ENCODE measurements around the gene SHROOM3. TPM values are rescaled to one million over a fixed set of nuclear protein-coding genes. Genes with fewer than 3 reads are reported as not detected.

Gene SHROOM3
- total and polyA plus RNA-seq, 2 donors (not counting 1 experiment from before 2014, with no cell fraction given), result 0.91 to 1.5 TPM

DNA sequence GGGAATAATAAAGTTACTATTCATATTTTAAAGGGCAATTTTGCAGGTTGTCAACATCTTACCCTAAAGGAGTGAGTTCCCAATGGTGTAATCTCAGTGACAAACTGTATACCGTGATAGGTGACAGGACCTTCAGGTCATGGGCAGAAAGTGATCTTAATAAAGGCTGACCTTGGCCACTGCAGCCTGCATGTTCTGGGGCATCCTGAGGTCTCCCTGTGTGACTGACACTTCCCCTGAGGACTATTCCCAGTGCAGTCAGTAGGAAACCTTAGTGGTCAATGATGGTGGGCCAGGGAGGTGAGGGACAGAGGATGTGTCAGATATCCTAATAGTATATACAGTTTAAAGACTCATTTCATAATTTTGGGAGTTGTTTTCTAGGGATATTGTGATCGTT, 137.2 kb downstream of the SHROOM3 start:
- H3K27ac Mint-ChIP-seq, result no peak overlapping the region
- H3K9me3 ChIP-seq (ENCODE audit: control extremely low read depth in 1 of 3, control insufficient read depth in 2 of 3, insufficient read depth in 1 of 3, low read length in 2 of 3), result no peaks in the 10 kb centered on the region
- H3K27me3 Mint-ChIP-seq, result peaks cover 6% of the 10 kb centered on the region
- H3K4me3 ChIP-seq (ENCODE audit: control extremely low read depth in 1 of 5, extremely low read depth in 1 of 5, insufficient read depth in 1 of 5, low read depth in 2 of 5, low read length in 4 of 5), result no peak overlapping the region
- no peaks in the 10 kb centered on the region for H3K36me3 ChIP-seq (replicated peaks in 1 of 2; ENCODE audit: control extremely low read depth in 1 of 2, control insufficient read depth in 1 of 2, extremely low read depth in 1 of 2, insufficient read depth in 2 of 2, low read length in 1 of 2)
- no peak for ATAC-seq (ENCODE audit: low read depth)
- no peak overlapping the region for H3K4me3 Mint-ChIP-seq
- no peak overlapping the region for H3K9ac ChIP-seq (ENCODE audit: low read length)
- no peak overlapping the region for H3K27ac ChIP-seq (ENCODE audit: low read length in 2 of 2)
- no peak for DNase-seq
- no peak overlapping the region for H3K4me2 ChIP-seq (replicated peaks; ENCODE audit: low read depth, low read length, poor library complexity, severe bottlenecking)
- no peaks in the 10 kb centered on the region for H3K27me3 ChIP-seq (replicated peaks in 1 of 4; ENCODE audit: control extremely low read depth in 1 of 4, control insufficient read depth in 3 of 4, insufficient read depth in 4 of 4, low read length in 3 of 4)
- no peak overlapping the region for H2AFZ ChIP-seq (ENCODE audit: insufficient read depth, low read depth, low read length, poor library complexity, severe bottlenecking)
- WGBS (ENCODE audit: insufficient coverage), result 100% methylated on average over 1 of the region's 2 CpGs
- no peaks in the 10 kb centered on the region for H3K4me1 ChIP-seq (ENCODE audit: control insufficient read depth in 2 of 2, insufficient read depth in 2 of 2, low read length in 2 of 2)
- no peaks in the 10 kb centered on the region for H3K79me2 ChIP-seq (ENCODE audit: control insufficient read depth, insufficient read depth, low read length)
- intact Hi-C loops (cut with micrococcal nuclease), result no loop called here
- no peaks in the 10 kb centered on the region for H3K4me1 Mint-ChIP-seq
- ChIA-PET POLR2A (no interaction called here), CTCF (no interaction called here)
- TF ChIP-seq CTCF (IDR thresholded peaks at IDR 0.05) (no peak), EZH2 (IDR thresholded peaks at IDR 0.05; ENCODE audit: borderline replicate concordance, insufficient read depth, low read depth, low read length, poor library complexity, severe bottlenecking) (no peak)
- no peaks in the 10 kb centered on the region for H3K9me3 Mint-ChIP-seq (ENCODE audit: insufficient read depth)
- H4K20me1 ChIP-seq (ENCODE audit: control insufficient read depth, insufficient read depth, low read length, poor library complexity, severe bottlenecking), result no peaks in the 10 kb centered on the region

GRCh38 chr4:76576824-76577223, 141.8 kb downstream of the SHROOM3 start:
- POLR2A ChIA-PET, result no interaction called here
- Histone ChIP-seq H3K4me3 (ENCODE audit: control extremely low read depth in 1 of 5, extremely low read depth in 1 of 5, insufficient read depth in 1 of 5, low read depth in 2 of 5, low read length in 4 of 5) (no peak overlapping the region), H2AFZ (ENCODE audit: insufficient read depth, low read depth, low read length, poor library complexity, severe bottlenecking) (no peak overlapping the region), H4K20me1 (ENCODE audit: control insufficient read depth, insufficient read depth, low read length, poor library complexity, severe bottlenecking) (no peaks in the 10 kb centered on the region), H3K36me3 (replicated peaks in 1 of 2; ENCODE audit: control extremely low read depth in 1 of 2, control insufficient read depth in 1 of 2, extremely low read depth in 1 of 2, insufficient read depth in 2 of 2, low read length in 1 of 2) (no peaks in the 10 kb centered on the region), H3K9me3 (ENCODE audit: control extremely low read depth in 1 of 3, control insufficient read depth in 2 of 3, insufficient read depth in 1 of 3, low read length in 2 of 3) (no peaks in the 10 kb centered on the region), H3K27me3 (replicated peaks in 1 of 4; ENCODE audit: control extremely low read depth in 1 of 4, control insufficient read depth in 3 of 4, insufficient read depth in 4 of 4, low read length in 3 of 4) (no peaks in the 10 kb centered on the region), H3K9ac (ENCODE audit: low read length) (no peak overlapping the region), H3K4me2 (replicated peaks; ENCODE audit: low read depth, low read length, poor library complexity, severe bottlenecking) (no peak overlapping the region), H3K79me2 (ENCODE audit: control insufficient read depth, insufficient read depth, low read length) (no peaks in the 10 kb centered on the region), H3K4me1 (ENCODE audit: control insufficient read depth in 2 of 2, insufficient read depth in 2 of 2, low read length in 2 of 2) (peaks cover 0 to 5% of the 10 kb centered on the region in 2 donors), H3K27ac (ENCODE audit: low read length in 2 of 2) (no peak overlapping the region)
- Mint-ChIP-seq H3K27me3 (peaks cover 16% of the 10 kb centered on the region), H3K4me1 (no peaks in the 10 kb centered on the region), H3K27ac (no peak overlapping the region), H3K9me3 (ENCODE audit: insufficient read depth) (no peaks in the 10 kb centered on the region), H3K4me3 (no peak overlapping the region)
- ATAC-seq (ENCODE audit: low read depth), result no peak
- intact Hi-C loops (cut with micrococcal nuclease), result no loop called here
- no CpG with 5 or more reads among the region's 4 CpGs for WGBS (ENCODE audit: insufficient coverage)
- CTCF ChIA-PET, result no interaction called here
- DNase-seq, result no peak
- TF ChIP-seq CTCF (IDR thresholded peaks at IDR 0.05), result no peak
- no peak for TF ChIP-seq EZH2 (IDR thresholded peaks at IDR 0.05; ENCODE audit: borderline replicate concordance, insufficient read depth, low read depth, low read length, poor library complexity, severe bottlenecking)
